SH-SY5Y (cell line): ENCODE data around the gene INTS7.

ENCODE experiments used
- GATA2 ChIP-seq: IDR thresholded peaks from 2 replicates; pipeline ENCODE4 v1.6.1; 2011; ENCODE audit warnings: mild to moderate bottlenecking, low read depth, low read length
- GATA3 ChIP-seq: IDR thresholded peaks from 2 replicates; pipeline ENCODE4 v1.6.1; 2011; ENCODE audit warnings: low read depth, mild to moderate bottlenecking, low read length, moderate library complexity

Gene INTS7

DNA sequence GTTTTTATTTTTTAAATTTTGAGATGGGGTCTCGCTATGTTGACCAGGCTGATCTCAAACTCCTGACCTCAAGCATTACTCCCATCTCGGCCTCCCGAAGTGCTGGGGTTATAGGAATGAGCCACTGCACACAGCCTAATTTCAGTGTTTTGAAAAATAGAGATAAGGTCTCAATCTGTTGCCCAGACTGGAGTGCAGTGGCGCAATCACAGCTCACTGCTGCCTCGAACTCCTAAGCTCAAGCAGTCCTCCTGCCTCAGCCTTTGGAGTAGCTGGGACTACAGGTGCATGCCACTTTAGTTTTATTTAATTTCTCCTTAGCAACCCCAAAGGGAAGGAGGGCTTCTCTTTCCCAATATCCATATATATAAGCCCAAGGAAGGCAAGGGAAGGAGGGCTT lies 141.0 kb downstream of the INTS7 start:
- TF ChIP-seq GATA3, result no peak
- TF ChIP-seq GATA2, result no peak

DNA sequence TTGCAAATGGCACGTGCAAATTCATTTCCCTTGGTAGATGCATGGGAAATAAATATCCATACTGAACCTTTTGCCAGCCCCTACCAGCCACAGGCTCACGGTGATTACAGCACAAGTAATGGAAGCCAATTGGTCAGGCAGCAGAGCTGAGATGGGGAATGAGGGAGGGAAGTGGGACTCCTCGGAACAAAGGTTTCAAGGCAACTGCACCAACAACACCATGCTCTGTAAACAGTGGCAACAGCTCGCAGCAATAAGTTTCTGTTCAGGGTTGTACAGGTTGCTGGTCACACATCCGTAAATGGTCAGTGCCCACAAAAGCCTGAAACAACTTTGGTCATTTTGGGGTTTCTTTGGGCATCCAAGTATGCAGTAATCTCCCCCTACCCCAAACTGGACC lies 142.1 kb downstream of the INTS7 start:
- TF ChIP-seq GATA3, result no peak
- TF ChIP-seq GATA2, result no peak

DNA sequence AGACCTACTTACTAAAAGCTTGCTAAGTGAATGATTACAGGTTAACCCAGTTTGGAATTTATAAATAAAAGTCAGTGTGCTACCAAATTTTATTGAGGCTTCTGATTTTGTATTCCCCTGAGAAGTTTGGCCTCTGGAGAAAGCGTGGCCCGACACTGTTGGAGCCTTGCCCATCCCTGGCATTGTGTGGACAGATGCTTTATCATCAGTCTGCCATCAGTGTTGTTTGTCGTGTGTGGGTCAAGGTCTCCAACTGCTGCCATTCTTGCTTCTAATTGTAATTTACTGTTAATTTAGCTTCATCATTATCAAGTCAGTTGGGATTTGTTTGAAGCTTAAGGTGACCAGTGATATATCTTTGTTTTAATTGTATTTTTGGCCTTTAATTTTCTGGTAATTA lies 142.8 kb downstream of the INTS7 start:
- TF ChIP-seq GATA2, result no peak
- TF ChIP-seq GATA3, result no peak

DNA sequence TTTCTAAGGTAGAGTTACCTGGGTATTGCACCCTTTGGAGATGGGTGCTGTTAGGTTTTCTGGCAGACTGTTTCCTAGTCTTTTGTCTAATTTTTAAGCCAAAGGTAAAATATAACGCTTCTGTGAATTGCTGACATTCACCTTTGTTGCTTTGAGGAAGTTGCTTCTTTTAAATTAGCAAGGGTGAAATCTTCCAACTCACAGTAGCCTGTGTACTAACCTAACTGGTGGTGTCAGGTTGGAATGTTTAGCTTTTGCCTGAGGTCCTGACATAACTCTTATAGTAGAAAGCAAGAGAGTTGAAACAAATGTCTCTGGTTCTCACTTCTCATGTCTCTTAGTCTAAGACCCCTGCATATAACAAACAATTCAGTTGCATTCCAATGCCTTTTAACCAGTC lies 143.6 kb downstream of the INTS7 start:
- TF ChIP-seq GATA2, result no peak
- TF ChIP-seq GATA3, result no peak
